ENCODE data around the gene LY86. TPM values are rescaled to one million over a fixed set of nuclear protein-coding genes. Genes with fewer than 3 reads are reported as not detected.

Gene LY86
- total RNA-seq, 4 donors from 2014 or later: 1.2 to 2.8 TPM; not detected in 2

GRCh38 chr6:6699741-6700367 is 111.3 kb downstream of the LY86 start:
- Histone ChIP-seq H3K27ac (peak overlapping the region; percentile 31 to 76 (median 69)), H3K36me3 (no peaks in the 10 kb centered on the region), H3K9me3 (no peaks in the 10 kb centered on the region), H3K27me3 (no peaks in the 10 kb centered on the region), H3K4me3 (replicated peaks in 1 of 3) (no peak overlapping the region), H3K4me1 (peaks cover 19 to 40% of the 10 kb centered on the region in 2 donors)
- intact Hi-C loops (cut with DNase I): no loop called here
- 14 to 15% methylated on average over 9 to 11 of the region's 11 CpGs for WGBS, 2 donors
- DNase-seq: peak; percentile 92 to 93
- TF ChIP-seq POLR2A (IDR thresholded peaks at IDR 0.05): peak in 1 of 2 donors; percentile 21
- TF ChIP-seq CTCF (IDR thresholded peaks at IDR 0.05): peak in 3 of 6 experiments; percentile 12 to 20 (median 20)

DNA sequence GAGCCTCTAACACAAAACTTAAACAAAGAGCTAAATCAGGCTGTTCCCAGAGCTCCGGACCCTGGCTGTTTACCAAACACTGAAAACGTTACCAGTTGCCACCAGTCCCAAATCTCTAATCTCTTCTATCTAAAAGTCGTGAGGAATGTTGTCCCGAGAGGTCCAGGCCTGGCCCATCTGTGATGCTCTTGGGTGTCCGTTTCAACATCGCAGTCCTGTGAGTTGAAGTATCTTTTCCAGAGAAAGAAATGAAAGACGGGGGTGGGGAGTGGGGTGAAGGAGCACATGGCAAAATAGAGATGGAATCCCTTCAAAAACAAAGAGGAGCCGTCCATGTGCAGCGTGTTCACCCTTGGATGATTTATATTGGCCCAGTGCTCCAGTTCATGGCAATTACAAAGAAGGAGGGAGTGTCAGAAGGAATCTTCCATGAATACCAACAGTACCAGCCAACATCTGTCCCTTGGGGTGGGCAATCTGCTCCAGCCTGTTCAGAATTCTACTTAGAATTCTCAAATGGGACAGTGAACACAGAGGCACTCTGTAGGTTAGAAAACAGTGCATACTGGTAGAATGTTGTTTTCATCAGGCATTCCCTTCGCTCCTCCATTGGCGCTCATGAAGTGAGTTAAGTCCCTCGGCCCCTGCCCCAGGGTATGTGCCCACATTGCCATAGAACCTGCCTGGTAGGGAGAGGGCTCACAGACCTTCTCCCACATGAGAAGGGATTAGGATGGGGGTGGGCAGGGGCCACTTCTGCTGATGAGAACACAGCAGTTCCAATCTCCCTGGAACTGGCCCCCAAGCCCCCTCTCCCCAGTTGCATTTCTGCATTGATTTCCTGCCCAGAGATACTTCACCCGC is 112.1 kb downstream of the LY86 start:
- H3K9me3 ChIP-seq: no peaks in the 10 kb centered on the region
- H3K27ac ChIP-seq: peak overlapping the region in 2 of 3 donors; percentile 69 to 76
- no peak for TF ChIP-seq POLR2A (IDR thresholded peaks at IDR 0.05)
- no peak for TF ChIP-seq CTCF (IDR thresholded peaks at IDR 0.05)

DNA sequence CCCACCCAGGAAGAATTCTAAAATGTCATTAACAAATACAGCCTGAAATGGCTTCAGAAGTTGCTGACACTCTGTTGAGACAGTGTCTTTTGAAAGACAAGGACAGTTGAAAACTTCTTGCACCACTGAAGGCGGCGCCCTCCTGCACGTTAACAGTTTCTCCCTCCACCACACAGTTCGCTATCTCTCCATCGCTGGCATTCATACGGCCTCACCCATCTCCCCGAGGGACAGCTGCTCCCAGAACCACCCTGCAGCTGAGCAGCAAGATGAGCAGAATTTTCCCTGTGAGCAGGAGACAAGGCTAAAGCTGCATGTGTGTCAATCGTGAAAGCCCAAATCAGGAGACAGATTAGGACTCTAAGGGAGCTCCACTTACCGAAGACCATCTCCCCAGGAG is 113.3 kb downstream of the LY86 start:
- peaks cover 12 to 19% of the 10 kb centered on the region in 2 donors for H3K4me1 ChIP-seq
- no peak for DNase-seq
- H3K36me3 ChIP-seq: no peaks in the 10 kb centered on the region
- no peaks in the 10 kb centered on the region for H3K9me3 ChIP-seq
- no peak for TF ChIP-seq CTCF (IDR thresholded peaks at IDR 0.05)
- intact Hi-C loops (cut with DNase I): no loop called here
- H3K4me3 ChIP-seq (replicated peaks in 1 of 3): no peak overlapping the region
- H3K27me3 ChIP-seq: no peaks in the 10 kb centered on the region
- 82 to 89% methylated on average over 9 of the region's 9 CpGs for WGBS, 2 donors
- H3K27ac ChIP-seq: no peak overlapping the region

More for the DNA sequence above, 112.1 kb downstream of the LY86 start:
- 70 to 75% methylated on average over 13 of the region's 13 CpGs for WGBS, 2 donors
- intact Hi-C loops (cut with DNase I): no loop called here
- Histone ChIP-seq H3K36me3 (no peaks in the 10 kb centered on the region), H3K4me1 (peaks cover 19 to 32% of the 10 kb centered on the region in 2 donors), H3K4me3 (replicated peaks in 1 of 3) (no peak overlapping the region), H3K27me3 (no peaks in the 10 kb centered on the region)
- DNase-seq: no peak

DNA sequence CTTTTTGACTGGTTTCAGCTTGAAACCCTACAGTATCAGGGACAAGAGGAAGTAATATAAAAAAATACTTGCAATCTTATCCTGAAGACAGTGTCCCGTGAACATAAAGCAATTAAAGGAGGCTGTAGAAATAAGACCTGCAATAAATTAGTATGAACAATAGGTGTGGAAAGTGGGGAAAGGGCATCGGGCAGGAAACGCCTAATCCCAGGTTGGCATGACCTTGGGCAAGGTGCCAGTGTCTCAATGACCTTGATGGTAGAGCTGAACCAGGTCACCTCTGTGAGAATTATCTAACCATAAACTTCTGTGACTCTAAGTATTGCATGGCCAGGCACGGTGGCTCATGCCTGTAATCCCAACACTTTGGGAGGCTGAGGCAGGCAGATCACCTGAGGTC is 115.2 kb downstream of the LY86 start:
- H3K36me3 ChIP-seq: no peaks in the 10 kb centered on the region
- no peaks in the 10 kb centered on the region for H3K9me3 ChIP-seq
- H3K27me3 ChIP-seq: no peaks in the 10 kb centered on the region
- no peak overlapping the region for H3K4me3 ChIP-seq (replicated peaks in 1 of 3)
- intact Hi-C loops (cut with DNase I): no loop called here
- H3K4me1 ChIP-seq: peaks cover 12 to 16% of the 10 kb centered on the region in 2 donors
- DNase-seq: peak in 1 of 2 donors; percentile 41
- no peak for TF ChIP-seq CTCF (IDR thresholded peaks at IDR 0.05)
- no peak for TF ChIP-seq POLR2A (IDR thresholded peaks at IDR 0.05)
- WGBS, 2 donors: 60 to 79% methylated on average over 4 of the region's 4 CpGs
- H3K27ac ChIP-seq: peak overlapping the region in 1 of 3 donors; percentile 48

Measured in thyroid gland (tissue), 4 donors.